Measurements from ENCODE around the gene APBB2. TPM values are rescaled to one million over a fixed set of nuclear protein-coding genes. Genes with fewer than 3 reads are reported as not detected.

Gene APBB2
- total and polyA plus RNA-seq, 2 experiments from 2014 or later, result 35.8 to 74.8 TPM

DNA sequence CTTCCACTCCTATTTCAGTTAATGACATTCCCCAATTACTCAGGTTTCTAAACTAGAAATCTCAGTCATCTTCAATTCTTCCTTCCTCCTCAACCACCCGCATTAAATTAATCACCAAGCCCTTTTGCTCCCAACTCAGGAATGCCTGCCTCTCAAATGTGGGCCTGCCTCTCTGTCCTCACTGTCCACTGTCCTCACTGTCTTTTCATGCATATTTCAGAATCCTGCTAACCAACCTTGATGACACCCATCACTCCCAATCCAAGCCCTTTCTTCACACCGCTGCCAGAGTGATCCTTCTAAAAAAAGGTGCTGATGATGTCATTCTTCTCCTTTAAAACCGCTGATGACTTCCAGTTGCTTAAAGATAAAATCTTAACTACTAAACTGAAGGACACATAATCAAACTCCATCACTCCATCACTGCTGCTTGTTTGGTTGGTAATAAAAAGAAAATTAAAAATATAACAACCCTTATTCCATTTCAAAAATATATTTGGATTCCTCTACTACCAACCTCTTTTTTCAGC is 5.1 kb upstream of the APBB2 start:
- Histone ChIP-seq H3K4me1 (ENCODE audit: insufficient read depth) (peaks cover 24% of the 10 kb centered on the region), H3K27ac (ENCODE audit: low read depth) (no peak overlapping the region), H3F3A (replicated peaks; ENCODE audit: low read depth) (peaks cover 12% of the 10 kb centered on the region; the same call in 1 of the 2 replicates), H3K36me3 (ENCODE audit: insufficient read depth) (no peaks in the 10 kb centered on the region), H3K27me3 (ENCODE audit: insufficient read depth) (no peaks in the 10 kb centered on the region), H3K79me2 (replicated peaks; ENCODE audit: insufficient read depth) (no peaks in the 10 kb centered on the region), H3K9me2 (ENCODE audit: insufficient read depth) (no peaks in the 10 kb centered on the region), H3K4me3 (no peak overlapping the region), H4K20me1 (replicated peaks; ENCODE audit: insufficient read depth) (no peaks in the 10 kb centered on the region), H2AFZ (no peak overlapping the region), H3K4me2 (no peak overlapping the region)
- Mint-ChIP-seq H3K27ac (no peak overlapping the region), H3K9me3 (no peaks in the 10 kb centered on the region), H3K36me3 (ENCODE audit: low read depth) (no peaks in the 10 kb centered on the region), H3K27me3 (ENCODE audit: insufficient read depth, low read depth, poor library complexity) (peaks cover 17% of the 10 kb centered on the region), H3K4me3 (no peak overlapping the region), H3K4me1 (peaks cover 41% of the 10 kb centered on the region)
- no peak for TF ChIP-seq EZH2 (IDR thresholded peaks at IDR 0.05; ENCODE audit: low read depth, unreplicated experiment)
- TF ChIP-seq, protein P1, sequence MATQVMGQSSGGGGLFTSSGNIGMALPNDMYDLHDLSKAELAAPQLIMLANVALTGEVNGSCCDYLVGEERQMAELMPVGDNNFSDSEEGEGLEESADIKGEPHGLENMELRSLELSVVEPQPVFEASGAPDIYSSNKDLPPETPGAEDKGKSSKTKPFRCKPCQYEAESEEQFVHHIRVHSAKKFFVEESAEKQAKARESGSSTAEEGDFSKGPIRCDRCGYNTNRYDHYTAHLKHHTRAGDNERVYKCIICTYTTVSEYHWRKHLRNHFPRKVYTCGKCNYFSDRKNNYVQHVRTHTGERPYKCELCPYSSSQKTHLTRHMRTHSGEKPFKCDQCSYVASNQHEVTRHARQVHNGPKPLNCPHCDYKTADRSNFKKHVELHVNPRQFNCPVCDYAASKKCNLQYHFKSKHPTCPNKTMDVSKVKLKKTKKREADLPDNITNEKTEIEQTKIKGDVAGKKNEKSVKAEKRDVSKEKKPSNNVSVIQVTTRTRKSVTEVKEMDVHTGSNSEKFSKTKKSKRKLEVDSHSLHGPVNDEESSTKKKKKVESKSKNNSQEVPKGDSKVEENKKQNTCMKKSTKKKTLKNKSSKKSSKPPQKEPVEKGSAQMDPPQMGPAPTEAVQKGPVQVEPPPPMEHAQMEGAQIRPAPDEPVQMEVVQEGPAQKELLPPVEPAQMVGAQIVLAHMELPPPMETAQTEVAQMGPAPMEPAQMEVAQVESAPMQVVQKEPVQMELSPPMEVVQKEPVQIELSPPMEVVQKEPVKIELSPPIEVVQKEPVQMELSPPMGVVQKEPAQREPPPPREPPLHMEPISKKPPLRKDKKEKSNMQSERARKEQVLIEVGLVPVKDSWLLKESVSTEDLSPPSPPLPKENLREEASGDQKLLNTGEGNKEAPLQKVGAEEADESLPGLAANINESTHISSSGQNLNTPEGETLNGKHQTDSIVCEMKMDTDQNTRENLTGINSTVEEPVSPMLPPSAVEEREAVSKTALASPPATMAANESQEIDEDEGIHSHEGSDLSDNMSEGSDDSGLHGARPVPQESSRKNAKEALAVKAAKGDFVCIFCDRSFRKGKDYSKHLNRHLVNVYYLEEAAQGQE (IDR thresholded peaks at IDR 0.05; ENCODE audit: unreplicated experiment), result no peak
- TF ChIP-seq, protein P2, sequence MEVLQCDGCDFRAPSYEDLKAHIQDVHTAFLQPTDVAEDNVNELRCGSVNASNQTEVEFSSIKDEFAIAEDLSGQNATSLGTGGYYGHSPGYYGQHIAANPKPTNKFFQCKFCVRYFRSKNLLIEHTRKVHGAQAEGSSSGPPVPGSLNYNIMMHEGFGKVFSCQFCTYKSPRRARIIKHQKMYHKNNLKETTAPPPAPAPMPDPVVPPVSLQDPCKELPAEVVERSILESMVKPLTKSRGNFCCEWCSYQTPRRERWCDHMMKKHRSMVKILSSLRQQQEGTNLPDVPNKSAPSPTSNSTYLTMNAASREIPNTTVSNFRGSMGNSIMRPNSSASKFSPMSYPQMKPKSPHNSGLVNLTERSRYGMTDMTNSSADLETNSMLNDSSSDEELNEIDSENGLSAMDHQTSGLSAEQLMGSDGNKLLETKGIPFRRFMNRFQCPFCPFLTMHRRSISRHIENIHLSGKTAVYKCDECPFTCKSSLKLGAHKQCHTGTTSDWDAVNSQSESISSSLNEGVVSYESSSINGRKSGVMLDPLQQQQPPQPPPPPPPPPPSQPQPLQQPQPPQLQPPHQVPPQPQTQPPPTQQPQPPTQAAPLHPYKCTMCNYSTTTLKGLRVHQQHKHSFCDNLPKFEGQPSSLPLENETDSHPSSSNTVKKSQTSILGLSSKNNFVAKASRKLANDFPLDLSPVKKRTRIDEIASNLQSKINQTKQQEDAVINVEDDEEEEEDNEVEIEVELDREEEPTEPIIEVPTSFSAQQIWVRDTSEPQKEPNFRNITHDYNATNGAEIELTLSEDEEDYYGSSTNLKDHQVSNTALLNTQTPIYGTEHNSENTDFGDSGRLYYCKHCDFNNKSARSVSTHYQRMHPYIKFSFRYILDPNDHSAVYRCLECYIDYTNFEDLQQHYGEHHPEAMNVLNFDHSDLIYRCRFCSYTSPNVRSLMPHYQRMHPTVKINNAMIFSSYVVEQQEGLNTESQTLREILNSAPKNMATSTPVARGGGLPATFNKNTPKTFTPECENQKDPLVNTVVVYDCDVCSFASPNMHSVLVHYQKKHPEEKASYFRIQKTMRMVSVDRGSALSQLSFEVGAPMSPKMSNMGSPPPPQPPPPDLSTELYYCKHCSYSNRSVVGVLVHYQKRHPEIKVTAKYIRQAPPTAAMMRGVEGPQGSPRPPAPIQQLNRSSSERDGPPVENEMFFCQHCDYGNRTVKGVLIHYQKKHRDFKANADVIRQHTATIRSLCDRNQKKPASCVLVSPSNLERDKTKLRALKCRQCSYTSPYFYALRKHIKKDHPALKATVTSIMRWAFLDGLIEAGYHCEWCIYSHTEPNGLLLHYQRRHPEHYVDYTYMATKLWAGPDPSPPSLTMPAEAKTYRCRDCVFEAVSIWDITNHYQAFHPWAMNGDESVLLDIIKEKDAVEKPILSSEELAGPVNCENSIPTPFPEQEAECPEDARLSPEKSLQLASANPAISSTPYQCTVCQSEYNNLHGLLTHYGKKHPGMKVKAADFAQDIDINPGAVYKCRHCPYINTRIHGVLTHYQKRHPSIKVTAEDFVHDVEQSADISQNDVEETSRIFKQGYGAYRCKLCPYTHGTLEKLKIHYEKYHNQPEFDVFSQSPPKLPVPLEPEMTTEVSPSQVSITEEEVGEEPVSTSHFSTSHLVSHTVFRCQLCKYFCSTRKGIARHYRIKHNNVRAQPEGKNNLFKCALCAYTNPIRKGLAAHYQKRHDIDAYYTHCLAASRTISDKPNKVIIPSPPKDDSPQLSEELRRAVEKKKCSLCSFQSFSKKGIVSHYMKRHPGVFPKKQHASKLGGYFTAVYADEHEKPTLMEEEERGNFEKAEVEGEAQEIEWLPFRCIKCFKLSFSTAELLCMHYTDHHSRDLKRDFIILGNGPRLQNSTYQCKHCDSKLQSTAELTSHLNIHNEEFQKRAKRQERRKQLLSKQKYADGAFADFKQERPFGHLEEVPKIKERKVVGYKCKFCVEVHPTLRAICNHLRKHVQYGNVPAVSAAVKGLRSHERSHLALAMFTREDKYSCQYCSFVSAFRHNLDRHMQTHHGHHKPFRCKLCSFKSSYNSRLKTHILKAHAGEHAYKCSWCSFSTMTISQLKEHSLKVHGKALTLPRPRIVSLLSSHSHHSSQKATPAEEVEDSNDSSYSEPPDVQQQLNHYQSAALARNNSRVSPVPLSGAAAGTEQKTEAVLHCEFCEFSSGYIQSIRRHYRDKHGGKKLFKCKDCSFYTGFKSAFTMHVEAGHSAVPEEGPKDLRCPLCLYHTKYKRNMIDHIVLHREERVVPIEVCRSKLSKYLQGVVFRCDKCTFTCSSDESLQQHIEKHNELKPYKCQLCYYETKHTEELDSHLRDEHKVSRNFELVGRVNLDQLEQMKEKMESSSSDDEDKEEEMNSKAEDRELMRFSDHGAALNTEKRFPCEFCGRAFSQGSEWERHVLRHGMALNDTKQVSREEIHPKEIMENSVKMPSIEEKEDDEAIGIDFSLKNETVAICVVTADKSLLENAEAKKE (CRISPR knock-in tag; IDR thresholded peaks at IDR 0.05), result no peak
- TF ChIP-seq ETS1 (IDR thresholded peaks at IDR 0.05), result no peak
- TF ChIP-seq ZNF114 (CRISPR knock-in tag; IDR thresholded peaks at IDR 0.05), result no peak
- TF ChIP-seq NANOG (IDR thresholded peaks at IDR 0.05; ENCODE audit: borderline replicate concordance), result no peak
- no peak for TF ChIP-seq POLR2AphosphoS5 (IDR thresholded peaks at IDR 0.05; ENCODE audit: low read depth)
- no peak for TF ChIP-seq CTCF (conservative IDR thresholded peaks at IDR 0.05; ENCODE audit: low read depth in 2 of 2)
- TF ChIP-seq STAT1 (IDR thresholded peaks at IDR 0.05; ENCODE audit: unreplicated experiment), result no peak
- no peak for TF ChIP-seq ZNF331 (CRISPR knock-in tag; IDR thresholded peaks at IDR 0.05; ENCODE audit: low read depth)
- no peak for TF ChIP-seq JUNB (IDR thresholded peaks at IDR 0.05; ENCODE audit: unreplicated experiment)
- no peak for TF ChIP-seq CREB1 (CRISPR knock-in tag; IDR thresholded peaks at IDR 0.05; ENCODE audit: low read depth)
- ATAC-seq, result no peak
- DNase-seq (ENCODE audit: low spot score), result no peak
